C4-2B (cell line): ENCODE results near the gene AUTS2.
"Not testable (repeated sequence)": the region's sequence is repeated elsewhere in the genome, so short reads cannot be mapped to it uniquely, and the experiment has no call there.

Experiments used
- H3K27ac ChIP-seq: fragments of 450-650 bp; 2 replicates; pipeline ENCODE4 v1.5.1; 2017
- CTCF ChIP-seq: fragments of 450-650 bp; conservative IDR thresholded peaks from 2 replicates; pipeline ENCODE4 v1.5.1; 2017; ENCODE audit warnings: mild to moderate bottlenecking
- ZFX ChIP-seq: fragments of 450-650 bp; IDR thresholded peaks from 2 replicates; pipeline ENCODE4 v1.6.1; 2017

Gene AUTS2

GRCh38 chr7:70586822-70587221 lies 988.5 kb downstream of the AUTS2 start:
- H3K27ac ChIP-seq: no peak overlapping the region
- no peak for TF ChIP-seq ZFX

GRCh38 chr7:70587739-70588138 lies 989.5 kb downstream of the AUTS2 start:
- H3K27ac ChIP-seq: no peak overlapping the region; the same call in 1 of the 2 replicates
- TF ChIP-seq ZFX: no peak
- TF ChIP-seq CTCF: no peak

- H3K27ac ChIP-seq: no peak overlapping the region; the same call in 1 of the 2 replicates
- TF ChIP-seq CTCF: no peak
- TF ChIP-seq ZFX: no peak
Observed at GRCh38 chr7:70588191-70588921, 990.1 kb downstream of the AUTS2 start.

GRCh38 chr7:70589010-70589409 lies 990.7 kb downstream of the AUTS2 start:
- TF ChIP-seq ZFX (no peak), CTCF (no peak)
- H3K27ac ChIP-seq: no peak overlapping the region

GRCh38 chr7:70589590-70589989 lies 991.3 kb downstream of the AUTS2 start:
- TF ChIP-seq CTCF (no peak), ZFX (no peak)
- H3K27ac ChIP-seq: no peak overlapping the region

GRCh38 chr7:70590126-70590854 lies 992.0 kb downstream of the AUTS2 start:
- no peak for TF ChIP-seq ZFX
- no peak overlapping the region for H3K27ac ChIP-seq

GRCh38 chr7:70591643-70592042 lies 993.4 kb downstream of the AUTS2 start:
- TF ChIP-seq CTCF: no peak
- TF ChIP-seq ZFX: no peak

GRCh38 chr7:70592171-70592570 lies 993.9 kb downstream of the AUTS2 start:
- no peak for TF ChIP-seq ZFX
- H3K27ac ChIP-seq: no peak overlapping the region

More at GRCh38 chr7:70591643-70592042, 993.4 kb downstream of the AUTS2 start:
- no peak overlapping the region for H3K27ac ChIP-seq

GRCh38 chr7:70594170-70594569 lies 995.9 kb downstream of the AUTS2 start:
- H3K27ac ChIP-seq: no peak overlapping the region

GRCh38 chr7:70594885-70595284 lies 996.6 kb downstream of the AUTS2 start:
- not testable (repeated sequence) for H3K27ac ChIP-seq

More at GRCh38 chr7:70594170-70594569, 995.9 kb downstream of the AUTS2 start:
- no peak for TF ChIP-seq ZFX
- TF ChIP-seq CTCF: no peak
